NCI-H82 treated with DMSO at 0.1 percent for 48 hours (cell line): ENCODE results near the gene CDK2AP2.
"Not testable (repeated sequence)": the region's sequence is repeated elsewhere in the genome, so short reads cannot be mapped to it uniquely, and the experiment has no call there.

Experiments used
- DNase-seq: peaks from one replicate; lab custom pipeline; 2025; ENCODE audit not compliant: unreplicated experiment; lab: John Stamatoyannopoulos, UW

CDK2AP2 gene

GRCh38 chr11:67524480-67524808 is 16.5 kb upstream of the CDK2AP2 start:
- DNase-seq = no peak

DNA sequence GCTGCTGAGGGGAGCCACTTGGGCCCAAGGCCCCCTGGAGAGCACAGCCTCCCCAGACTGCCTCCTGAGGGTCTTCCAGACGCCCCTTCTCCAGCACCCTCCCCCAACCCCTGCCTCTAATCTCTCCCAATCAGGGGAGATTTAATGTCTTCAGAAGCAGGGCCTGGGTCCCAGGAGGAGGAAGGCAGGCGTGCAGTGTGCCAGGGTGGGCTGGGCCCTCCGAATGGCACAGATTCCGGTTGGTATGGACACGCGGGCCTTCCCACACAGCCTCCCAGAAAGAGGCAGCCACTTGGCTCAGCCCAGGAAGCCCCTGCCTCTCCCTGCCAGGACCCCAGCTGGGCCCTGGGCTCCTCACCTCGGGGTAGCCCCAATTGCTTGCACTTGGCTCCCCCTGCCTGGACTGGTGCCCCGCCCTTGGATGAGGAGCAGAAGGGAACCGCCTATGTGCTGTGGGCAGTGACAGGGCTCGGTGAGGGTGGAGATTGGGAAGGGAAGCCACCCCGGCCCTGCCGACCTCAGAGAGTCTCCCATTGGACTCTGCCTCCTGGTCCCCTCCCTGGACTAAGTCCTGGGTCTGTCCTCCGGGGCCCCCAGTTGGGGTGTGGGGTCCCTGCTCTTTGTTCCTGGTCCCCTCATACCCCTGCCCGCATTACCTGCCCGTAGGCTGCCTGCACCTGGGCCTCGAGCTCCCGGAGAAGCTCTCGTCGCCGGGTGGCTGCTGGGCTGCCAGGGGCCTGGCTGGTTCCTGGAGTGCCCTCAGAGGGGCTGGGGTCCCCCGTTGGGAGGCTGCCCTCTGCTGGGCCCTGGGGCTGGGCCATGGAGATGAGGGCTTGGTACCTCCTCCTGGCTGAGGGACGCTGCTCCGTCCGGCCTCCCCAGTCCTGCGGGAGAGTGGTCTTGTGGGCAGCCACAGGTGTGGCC is 15.9 kb upstream of the CDK2AP2 start:
- DNase-seq = no peak

- DNase-seq = peak; percentile 23
Measured at GRCh38 chr11:67522844-67523555, 15.0 kb upstream of the CDK2AP2 start, which contains the start of gene CABP2. Gene CABP2 (minus strand): TSS chr11:67523446. CDS start chr11:67523326, 120 bp downstream.

DNA sequence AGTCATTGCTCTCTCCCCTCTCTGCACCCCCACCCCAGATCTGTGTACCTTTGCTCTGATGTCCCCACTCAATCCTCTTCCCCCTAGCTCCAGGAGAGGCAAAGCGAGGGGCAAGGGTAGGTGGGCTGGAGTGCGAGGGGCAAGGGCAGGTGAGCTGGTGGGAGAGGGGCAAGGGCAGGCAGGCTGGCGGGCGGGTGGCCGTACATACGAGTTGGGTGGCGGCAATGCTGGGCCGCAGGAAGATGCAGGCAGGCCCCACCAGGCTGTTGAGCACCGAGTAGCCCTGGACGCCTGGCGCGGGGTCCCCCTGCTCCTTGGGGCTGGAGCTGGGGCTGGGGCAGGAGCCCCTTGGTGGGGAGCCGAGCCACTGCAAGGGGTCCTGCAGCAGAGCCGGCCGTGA is 14.4 kb upstream of the CDK2AP2 start:
- DNase-seq = no peak

DNA sequence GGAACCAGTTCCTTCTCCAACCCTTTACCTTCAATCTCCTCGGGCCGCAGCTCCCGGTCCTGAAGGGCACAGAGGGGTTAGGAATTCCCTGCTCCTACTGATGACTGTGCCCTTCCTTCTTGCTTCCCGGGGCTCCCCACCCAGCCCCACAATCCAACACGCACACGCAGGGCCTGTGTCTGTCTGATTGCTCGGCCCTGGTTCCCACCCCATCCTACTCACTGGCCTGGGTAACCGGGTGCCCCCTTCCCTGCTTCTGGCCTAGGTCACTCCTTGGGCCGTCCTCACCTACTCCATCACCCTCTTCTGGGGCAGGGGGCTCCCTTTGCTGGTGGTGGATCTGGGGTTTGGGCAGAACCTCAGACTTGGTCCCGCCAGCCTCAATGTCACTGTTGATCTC is 14.0 kb upstream of the CDK2AP2 start:
- DNase-seq = no peak

- no peak for DNase-seq
Measured at GRCh38 chr11:67520856-67521824, 13.2 kb upstream of the CDK2AP2 start.

GRCh38 chr11:67519726-67520125 is 11.8 kb upstream of the CDK2AP2 start:
- no peak for DNase-seq

DNA sequence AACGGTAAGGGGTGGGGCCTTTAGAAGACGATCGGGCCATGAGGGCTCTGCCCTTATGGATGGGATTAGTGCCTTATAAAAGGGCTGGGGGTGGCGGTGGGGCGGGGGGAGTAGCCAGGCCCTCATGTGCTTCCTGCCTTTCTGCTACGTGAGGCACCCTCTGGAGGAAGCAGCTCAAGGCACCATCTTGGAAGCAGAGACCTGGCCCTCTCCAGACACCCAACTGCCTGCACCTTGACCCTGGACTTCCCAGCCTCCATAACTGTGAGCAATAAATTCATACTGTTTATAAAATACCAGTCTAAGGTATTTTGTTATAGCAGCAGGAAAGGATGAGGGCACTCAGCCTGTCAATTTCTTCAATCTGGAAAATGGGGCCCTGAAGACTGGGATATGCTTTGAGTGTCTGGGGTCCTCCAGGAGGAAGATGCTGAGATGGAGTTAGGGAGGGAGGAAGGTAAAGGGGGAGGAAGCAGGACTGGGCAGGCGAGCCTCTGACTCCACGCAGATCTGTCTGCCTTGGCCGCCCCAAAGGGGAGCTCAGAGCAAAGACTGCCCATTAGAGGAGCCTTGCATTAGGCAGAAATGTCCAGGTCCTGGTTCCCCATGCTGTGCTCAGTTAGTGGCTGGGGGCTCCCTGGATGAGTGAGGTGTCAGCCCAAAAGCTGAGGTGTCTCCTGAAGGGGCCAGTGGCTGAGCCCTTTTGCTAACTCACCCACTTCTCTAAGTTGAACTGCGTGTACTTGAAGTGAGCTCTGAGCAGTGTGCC is 10.0 kb upstream of the CDK2AP2 start:
- peak; percentile 13 for DNase-seq

DNA sequence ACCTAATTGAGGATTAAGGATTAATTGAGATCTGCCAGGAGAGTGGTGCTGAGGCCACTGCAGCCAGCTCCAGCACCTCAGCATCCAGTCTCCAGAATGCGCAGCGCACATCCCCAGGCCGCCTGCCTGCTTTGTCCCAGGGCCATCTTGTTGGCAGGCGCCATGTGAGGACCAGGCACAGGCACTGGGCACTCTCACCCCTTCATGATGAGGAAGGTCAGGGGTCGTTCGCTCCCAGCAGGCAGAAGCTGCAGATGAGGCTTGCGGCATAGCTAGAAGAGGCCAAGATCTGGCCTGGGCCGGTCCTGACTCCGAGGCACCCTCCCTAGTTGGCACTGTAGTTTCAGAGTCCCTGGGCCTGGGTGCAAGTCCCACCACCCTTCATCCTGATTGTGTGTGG is 8.8 kb upstream of the CDK2AP2 start:
- peak; percentile 39 for DNase-seq

DNA sequence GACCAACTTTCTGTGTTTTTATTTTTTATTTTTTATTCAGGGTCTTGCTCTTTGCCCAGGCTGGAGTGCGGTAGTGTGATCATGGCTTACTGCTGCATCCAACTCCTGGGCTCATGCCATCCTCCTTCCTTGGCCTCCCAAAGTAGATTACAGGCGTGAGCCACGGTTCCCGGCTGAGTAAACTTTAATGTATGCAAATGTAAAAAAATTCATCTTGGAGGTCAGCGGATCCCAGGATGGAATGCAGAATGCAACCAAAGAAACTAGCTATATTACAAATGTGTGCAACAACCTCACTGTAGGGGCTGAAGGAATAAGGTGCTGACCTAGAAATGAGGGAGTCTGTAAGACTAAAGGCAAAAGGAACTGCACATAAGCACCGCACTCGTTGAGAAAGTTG is 6.2 kb upstream of the CDK2AP2 start:
- no peak for DNase-seq

DNA sequence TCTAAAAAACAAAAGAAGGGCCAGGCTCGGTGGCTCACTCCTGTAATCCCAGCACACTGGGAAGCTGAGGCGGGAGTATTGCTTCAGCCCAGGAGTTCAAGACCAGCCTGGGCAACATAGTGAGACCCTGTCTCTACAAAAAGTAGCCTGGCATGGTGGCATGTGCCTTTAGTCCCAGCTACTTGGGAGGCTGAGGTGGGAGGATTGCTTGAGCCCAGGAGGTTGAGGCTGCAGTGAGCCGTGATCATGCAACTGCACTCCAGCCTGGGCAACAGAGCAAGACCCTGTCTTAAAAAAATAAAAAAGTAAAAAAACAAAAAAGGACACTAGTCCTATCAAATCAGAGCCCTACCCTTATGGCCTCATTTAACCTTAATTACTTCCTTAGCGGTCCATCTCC is 3.6 kb upstream of the CDK2AP2 start:
- not testable (repeated sequence) for DNase-seq

GRCh38 chr11:67510023-67510345 is 2.0 kb upstream of the CDK2AP2 start:
- no peak for DNase-seq

DNA sequence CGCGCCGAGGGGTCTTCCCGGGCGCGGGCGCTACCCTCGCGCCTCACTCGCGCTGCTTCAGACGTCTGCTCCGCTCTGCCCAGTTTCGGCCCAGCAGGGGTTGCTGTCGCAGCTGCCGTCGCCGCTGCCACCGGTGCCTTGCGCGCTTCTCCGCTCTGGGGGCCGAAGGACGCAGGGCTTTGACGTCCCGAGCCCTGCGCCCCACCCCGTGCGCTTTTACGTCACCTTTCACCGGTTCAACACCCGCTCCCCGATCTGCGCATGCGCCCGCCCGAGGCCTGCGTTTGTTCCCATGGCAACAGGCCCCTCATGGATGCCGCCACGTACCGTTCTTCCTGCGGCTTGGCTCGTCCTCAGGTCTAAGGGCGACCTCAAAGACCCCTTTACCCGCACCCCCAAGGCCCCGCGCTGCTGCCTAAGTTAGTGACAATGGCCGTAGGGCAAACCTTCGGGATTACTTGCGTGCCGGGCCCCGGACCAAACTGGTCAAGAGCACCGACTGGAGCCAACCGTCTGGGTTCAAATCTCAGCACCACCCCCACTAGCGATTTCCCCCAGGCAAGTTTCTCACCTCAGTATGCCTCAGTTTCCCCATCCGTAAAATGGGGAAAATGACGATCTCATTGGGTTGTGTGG is 642 bp upstream of the CDK2AP2 start:
- peak; percentile 85 for DNase-seq

DNA sequence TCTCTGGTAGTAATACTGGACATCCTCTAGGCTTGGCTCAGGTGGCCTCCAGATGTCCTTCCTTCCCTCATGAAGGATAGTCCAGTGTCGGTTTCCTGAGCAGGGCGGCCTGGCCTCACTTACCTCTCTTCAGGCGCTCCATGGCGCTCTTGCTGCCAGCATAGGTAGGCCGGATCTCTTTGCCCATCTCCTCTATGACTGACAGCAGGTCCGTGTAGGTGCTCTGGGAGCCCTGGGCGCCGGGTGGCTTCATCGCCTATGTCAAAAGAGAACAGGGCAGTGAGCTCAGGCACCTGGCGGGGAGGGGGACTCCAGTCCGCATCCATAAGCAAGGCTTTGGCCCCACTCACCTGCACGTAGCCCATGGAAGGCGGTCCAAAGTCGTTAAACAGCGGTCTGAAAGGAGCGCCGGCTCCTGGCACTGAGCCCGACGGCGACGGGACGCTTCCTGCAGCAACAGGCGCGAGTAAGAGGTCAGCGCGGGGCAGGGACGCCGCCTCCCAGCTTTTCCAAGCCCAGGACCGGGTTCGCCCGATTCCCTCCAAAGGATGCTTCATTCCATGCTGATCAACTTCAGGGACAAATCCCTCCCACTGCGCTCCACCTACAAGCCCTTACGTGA is 609 bp downstream of the CDK2AP2 start:
- DNase-seq = no peak

- no peak for DNase-seq
Measured at GRCh38 chr11:67506426-67507051, 1.4 kb downstream of the CDK2AP2 start.

GRCh38 chr11:67505605-67506396 is 2.2 kb downstream of the CDK2AP2 start:
- DNase-seq = peak; percentile 5

GRCh38 chr11:67504950-67505581 is 2.9 kb downstream of the CDK2AP2 start, which contains the start of gene PITPNM1:
Gene PITPNM1 (minus strand): TSS chr11:67505363. CDS start chr11:67504180, 1,183 bp downstream.
- DNase-seq = peak; percentile 3
